PC-3 (cell line): ENCODE results near the gene KIF6. TPM values are rescaled to one million over a fixed set of nuclear protein-coding genes. Genes with fewer than 3 reads are reported as not detected.

Experiments
- ATAC-seq: fragments of 200-7000 bp; cut with Tn5 transposase; 2 replicates; pipeline ENCODE4 v1.9.1; 2020; ENCODE audit warnings: mild to moderate bottlenecking, moderate library complexity
- BruUV-seq: library from RNA; stranded (reverse); fragments of 400-500 nt; replicated peaks from 2 replicates; lab custom pipeline; 2021; lab: Mats Ljungman, UMichigan
- CTCF ChIA-PET: fragments of 300-600 bp; sonication (Branson Sonifier 250); formaldehyde crosslinking; loops from one replicate; lab custom pipeline; 2022; ENCODE audit warnings: antibody characterized with exemption; lab: Charles Lee
- POLR2A ChIA-PET: fragments of 300-600 bp; sonication (Branson Sonifier 250); formaldehyde crosslinking; loops from one replicate; lab custom pipeline; 2022; ENCODE audit warnings: antibody characterized with exemption; ENCODE audit not compliant: unreplicated experiment; lab: Charles Lee
- DNase-seq: peaks from one replicate; pipeline ENCODE4 v3.0.0-alpha.2; 2015
- H2AFZ ChIP-seq: fragments of 300-600 bp; sonication (generic); 2 replicates; pipeline ENCODE4 v1.6.0; 2016; ENCODE audit warnings: antibody characterized with exemption, low read length
- H3F3A ChIP-seq: fragments of 300-600 bp; sonication (generic); one replicate; pipeline ENCODE4 v1.6.0; 2017; ENCODE audit warnings: antibody characterized with exemption, low read length, control low read depth, mild to moderate bottlenecking; ENCODE audit not compliant: unreplicated experiment
- H3K27ac ChIP-seq: fragments of 300-600 bp; sonication (generic); 2 replicates; pipeline ENCODE4 v1.5.1; 2016; ENCODE audit warnings: mild to moderate bottlenecking, low read length
- H3K27me3 ChIP-seq: fragments of 300-600 bp; sonication (generic); 2 replicates; pipeline ENCODE4 v1.6.1; 2016; ENCODE audit warnings: low read length, mixed read lengths
- H3K36me3 ChIP-seq: fragments of 300-600 bp; sonication (generic); 2 replicates; pipeline ENCODE4 v1.6.1; 2016; ENCODE audit warnings: low read depth, mixed run types, low read length, mixed read lengths
- H3K4me1 ChIP-seq: fragments of 300-600 bp; sonication (generic); 2 replicates; pipeline ENCODE4 v1.5.1; 2016; ENCODE audit warnings: low read length; ENCODE audit not compliant: insufficient read depth
- H3K4me2 ChIP-seq: fragments of 300-600 bp; sonication (generic); 2 replicates; pipeline ENCODE4 v1.6.0; 2016; ENCODE audit warnings: low read length
- H3K4me3 ChIP-seq: fragments of 300-600 bp; sonication (generic); 2 replicates; pipeline ENCODE4 v1.5.1; 2016; ENCODE audit warnings: mild to moderate bottlenecking, low read length, mixed read lengths
- H3K79me2 ChIP-seq: fragments of 300-600 bp; sonication (generic); 2 replicates; pipeline ENCODE4 v1.6.1; 2017; ENCODE audit warnings: low read length, mixed read lengths
- H3K9ac ChIP-seq: fragments of 300-600 bp; sonication (generic); 2 replicates; pipeline ENCODE4 v1.6.0; 2016; ENCODE audit warnings: mild to moderate bottlenecking, low read length
- H3K9me2 ChIP-seq: fragments of 300-600 bp; sonication (generic); replicated peaks from 2 replicates; pipeline ENCODE4 v1.6.1; 2016; ENCODE audit warnings: mixed run types, low read length, mixed read lengths
- H3K9me3 ChIP-seq: fragments of 300-600 bp; sonication (generic); 2 replicates; pipeline ENCODE4 v1.6.1; 2016; ENCODE audit warnings: low read length, mixed read lengths
- H4K20me1 ChIP-seq: fragments of 300-600 bp; sonication (generic); 2 replicates; pipeline ENCODE4 v1.6.1; 2016; ENCODE audit warnings: low read length, mixed read lengths
- CTCF ChIP-seq: fragments of 300-600 bp; sonication (generic); conservative IDR thresholded peaks from 2 replicates; pipeline ENCODE4 v1.5.1; 2017; ENCODE audit warnings: antibody characterized with exemption, low read depth, mild to moderate bottlenecking, low read length
- EZH2 ChIP-seq: fragments of 300-600 bp; sonication (generic); IDR thresholded peaks from one replicate; pipeline ENCODE4 v1.6.1; 2017; ENCODE audit warnings: antibody characterized with exemption, mild to moderate bottlenecking, low read length; ENCODE audit not compliant: unreplicated experiment
- EZH2phosphoT487 ChIP-seq: fragments of 300-600 bp; sonication (generic); IDR thresholded peaks from 2 replicates; pipeline ENCODE4 v1.6.1; 2018; ENCODE audit warnings: mild to moderate bottlenecking, antibody characterized with exemption, low read length, borderline replicate concordance
- intact Hi-C: fragments of 100-400 bp; cut with micrococcal nuclease; formaldehyde crosslinking; loops from 2 replicates; pipeline ENCODE4 v1.9.0; 2023
- total RNA-seq: library from RNA; depleted of rRNA; stranded (reverse); fragments of >200 nt; gene quantifications from 2 replicates; pipeline ENCODE4 v1.2.3, GENCODE V29; 2014

The KIF6 gene
- total RNA-seq, 1 experiment from 2014 or later: 0.07 TPM

- Histone ChIP-seq H3K9me2 (no peaks in the 10 kb centered on the region), H3K27ac (no peak overlapping the region), H2AFZ (no peak overlapping the region), H3K27me3 (0 out of 2 replicates have a peak, but pooled peaks cover 5% of the 10 kb centered on the region), H4K20me1 (no peaks in the 10 kb centered on the region), H3F3A (no peaks in the 10 kb centered on the region), H3K9me3 (no peaks in the 10 kb centered on the region), H3K9ac (no peak overlapping the region), H3K36me3 (no peaks in the 10 kb centered on the region), H3K4me2 (no peak overlapping the region), H3K79me2 (no peaks in the 10 kb centered on the region), H3K4me1 (no peaks in the 10 kb centered on the region), H3K4me3 (no peak overlapping the region)
- ChIA-PET CTCF (no interaction called here), POLR2A (no interaction called here)
- DNase-seq (no peak), ATAC-seq (no peak)
- intact Hi-C loops: no loop called here
- TF ChIP-seq EZH2phosphoT487: no peak
- no peak for TF ChIP-seq EZH2
- TF ChIP-seq CTCF: no peak
- BruUV-seq: no TSS peak
These were observed 201.2 kb downstream of the KIF6 start for GRCh38 chr6:39524007-39524406.

- Histone ChIP-seq H3F3A (no peaks in the 10 kb centered on the region), H3K9me2 (no peaks in the 10 kb centered on the region), H3K79me2 (no peaks in the 10 kb centered on the region), H2AFZ (no peak overlapping the region), H4K20me1 (no peaks in the 10 kb centered on the region), H3K36me3 (no peaks in the 10 kb centered on the region), H3K4me1 (no peaks in the 10 kb centered on the region), H3K27me3 (peaks cover 12% of the 10 kb centered on the region; the same call in 1 of the 2 replicates), H3K9ac (no peak overlapping the region), H3K9me3 (no peaks in the 10 kb centered on the region), H3K4me3 (no peak overlapping the region), H3K27ac (no peak overlapping the region), H3K4me2 (no peak overlapping the region)
- BruUV-seq: no TSS peak
- ATAC-seq: no peak
- intact Hi-C loops: no loop called here
- DNase-seq: no peak
- ChIA-PET POLR2A (no interaction called here), CTCF (no interaction called here)
- TF ChIP-seq EZH2 (no peak), EZH2phosphoT487 (no peak), CTCF (no peak)
These were observed 203.2 kb downstream of the KIF6 start for GRCh38 chr6:39521958-39522357.

GRCh38 chr6:39520916-39521315 is 204.3 kb downstream of the KIF6 start:
- no peaks in the 10 kb centered on the region for H3F3A ChIP-seq
- no peaks in the 10 kb centered on the region for H3K79me2 ChIP-seq
- no peak overlapping the region for H3K4me3 ChIP-seq
- no peaks in the 10 kb centered on the region for H3K36me3 ChIP-seq
- BruUV-seq: no TSS peak
- ChIA-PET POLR2A (no interaction called here), CTCF (no interaction called here)
- H3K27me3 ChIP-seq: peaks cover 12% of the 10 kb centered on the region; the same call in 1 of the 2 replicates
- no peak overlapping the region for H2AFZ ChIP-seq
- no peak for TF ChIP-seq CTCF
- TF ChIP-seq EZH2phosphoT487: no peak
- TF ChIP-seq EZH2: no peak
- no peaks in the 10 kb centered on the region for H3K9me3 ChIP-seq
- H3K27ac ChIP-seq: no peak overlapping the region
- ATAC-seq (no peak), DNase-seq (no peak)
- no peak overlapping the region for H3K4me2 ChIP-seq
- intact Hi-C loops: no loop called here
- H3K9ac ChIP-seq: no peak overlapping the region
- H3K9me2 ChIP-seq: no peaks in the 10 kb centered on the region
- H4K20me1 ChIP-seq: no peaks in the 10 kb centered on the region
- no peaks in the 10 kb centered on the region for H3K4me1 ChIP-seq
